ENCODE data around the gene RALGPS1.

The RALGPS1 gene

DNA sequence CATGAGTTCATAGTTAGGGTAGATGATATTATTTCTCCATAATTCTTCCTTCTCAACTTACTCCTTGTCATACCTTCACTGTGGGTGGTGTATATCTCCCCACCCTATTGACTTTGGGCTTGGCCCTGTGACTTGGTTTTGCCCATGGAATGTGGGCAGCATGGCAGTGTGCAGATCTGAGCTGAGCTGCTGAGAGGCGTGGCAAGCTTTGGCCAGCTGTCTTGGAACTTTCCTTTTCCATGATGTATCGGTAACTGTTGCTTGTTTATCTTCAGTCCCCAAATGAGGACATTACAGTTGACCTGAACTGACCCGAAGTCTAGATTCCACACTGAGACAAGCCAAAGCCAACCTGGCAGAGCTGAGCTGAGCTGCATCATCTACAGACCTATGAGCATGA is 70.4 kb downstream of the RALGPS1 start:
- TF ChIP-seq, protein P1, sequence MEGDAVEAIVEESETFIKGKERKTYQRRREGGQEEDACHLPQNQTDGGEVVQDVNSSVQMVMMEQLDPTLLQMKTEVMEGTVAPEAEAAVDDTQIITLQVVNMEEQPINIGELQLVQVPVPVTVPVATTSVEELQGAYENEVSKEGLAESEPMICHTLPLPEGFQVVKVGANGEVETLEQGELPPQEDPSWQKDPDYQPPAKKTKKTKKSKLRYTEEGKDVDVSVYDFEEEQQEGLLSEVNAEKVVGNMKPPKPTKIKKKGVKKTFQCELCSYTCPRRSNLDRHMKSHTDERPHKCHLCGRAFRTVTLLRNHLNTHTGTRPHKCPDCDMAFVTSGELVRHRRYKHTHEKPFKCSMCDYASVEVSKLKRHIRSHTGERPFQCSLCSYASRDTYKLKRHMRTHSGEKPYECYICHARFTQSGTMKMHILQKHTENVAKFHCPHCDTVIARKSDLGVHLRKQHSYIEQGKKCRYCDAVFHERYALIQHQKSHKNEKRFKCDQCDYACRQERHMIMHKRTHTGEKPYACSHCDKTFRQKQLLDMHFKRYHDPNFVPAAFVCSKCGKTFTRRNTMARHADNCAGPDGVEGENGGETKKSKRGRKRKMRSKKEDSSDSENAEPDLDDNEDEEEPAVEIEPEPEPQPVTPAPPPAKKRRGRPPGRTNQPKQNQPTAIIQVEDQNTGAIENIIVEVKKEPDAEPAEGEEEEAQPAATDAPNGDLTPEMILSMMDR (conservative IDR thresholded peaks at IDR 0.05; ENCODE audit: low read depth, low read length), result no peak
- DNase-seq (ENCODE audit: low read depth), result no peak
- no peak overlapping the region for H3K4me3 ChIP-seq (ENCODE audit: low read length)

DNA sequence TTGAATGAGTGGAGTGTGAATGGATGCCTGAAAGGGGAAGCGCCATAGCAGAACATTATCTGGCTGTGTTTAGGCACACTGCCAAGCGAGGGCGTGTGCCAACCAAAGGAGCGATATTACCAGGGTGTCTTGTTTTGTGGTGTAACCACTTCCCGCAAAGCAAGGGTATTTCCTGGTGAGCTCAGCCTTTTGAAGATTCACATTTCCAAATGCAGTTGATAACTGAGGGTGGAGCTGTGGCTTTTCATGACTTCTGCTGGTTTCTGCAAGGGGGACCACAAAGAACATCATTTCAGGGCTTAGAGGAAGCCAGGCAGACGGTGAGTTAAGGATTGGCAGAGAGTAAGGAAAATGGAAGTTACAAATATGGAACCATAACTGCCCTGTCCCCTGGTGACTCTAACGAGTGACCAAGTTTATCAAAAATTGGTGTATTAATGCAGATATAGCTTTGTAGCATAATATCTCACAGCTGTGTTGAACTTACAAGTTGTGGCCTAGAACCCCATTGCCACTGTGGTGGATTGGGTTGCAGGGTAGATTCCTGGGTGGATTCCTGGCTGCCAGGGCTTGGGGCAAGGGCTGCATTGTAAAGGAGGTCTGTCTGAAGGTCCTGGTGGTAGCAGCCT is 71.4 kb downstream of the RALGPS1 start:
- DNase-seq (ENCODE audit: low read depth), result no peak
- H3K4me3 ChIP-seq (ENCODE audit: low read length), result no peak overlapping the region
- TF ChIP-seq, protein P1 (conservative IDR thresholded peaks at IDR 0.05; ENCODE audit: low read depth, low read length), result no peak

DNA sequence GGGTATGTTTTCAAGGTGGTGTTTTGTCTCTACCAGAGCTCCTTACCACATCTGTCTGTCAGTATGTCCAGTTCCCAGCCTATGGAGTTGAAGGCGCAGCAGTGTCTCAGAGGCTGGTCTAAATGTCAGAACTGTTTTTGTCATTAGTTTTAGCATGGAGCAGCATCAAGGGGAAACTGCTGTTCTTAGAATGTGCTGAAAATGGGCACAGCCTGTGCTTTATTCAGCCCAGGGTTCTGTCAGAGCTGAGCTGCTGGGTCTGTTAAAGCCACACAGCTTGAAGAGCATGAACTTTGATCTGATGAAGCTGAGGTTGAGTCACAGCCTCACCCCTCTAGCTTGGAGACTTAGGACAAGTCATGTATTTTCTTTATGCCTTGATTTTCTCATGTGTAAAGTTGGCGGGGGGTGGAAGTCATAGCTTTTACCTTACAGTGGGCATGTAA is 71.9 kb downstream of the RALGPS1 start:
- DNase-seq (ENCODE audit: low read depth), result no peak
- TF ChIP-seq, protein P1 (conservative IDR thresholded peaks at IDR 0.05; ENCODE audit: low read depth, low read length), result no peak
- H3K4me3 ChIP-seq (ENCODE audit: low read length), result no peak overlapping the region

DNA sequence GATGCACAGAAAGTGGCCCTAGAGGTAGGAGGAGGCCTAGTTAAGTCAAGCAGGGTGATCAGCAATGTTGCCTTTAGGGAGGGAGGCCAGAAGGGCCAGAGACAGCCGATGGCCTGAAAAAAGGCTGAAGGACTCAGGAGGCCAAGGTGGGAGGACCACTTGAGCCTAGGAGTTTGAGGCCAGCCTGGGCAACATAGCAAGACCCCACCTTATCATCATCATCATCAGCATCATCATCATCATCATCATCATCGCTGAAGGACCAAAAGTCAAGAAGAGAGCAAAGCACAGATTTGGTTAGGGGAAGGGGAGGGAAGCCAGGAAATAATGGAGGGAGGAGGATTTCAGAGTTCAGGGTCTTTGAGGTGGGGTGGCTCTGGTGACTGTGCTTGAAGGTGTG is 74.3 kb downstream of the RALGPS1 start:
- TF ChIP-seq, protein P1 (conservative IDR thresholded peaks at IDR 0.05; ENCODE audit: low read depth, low read length), result no peak
- DNase-seq (ENCODE audit: low read depth), result no peak
- no peak overlapping the region for H3K4me3 ChIP-seq (ENCODE audit: low read length)

DNA sequence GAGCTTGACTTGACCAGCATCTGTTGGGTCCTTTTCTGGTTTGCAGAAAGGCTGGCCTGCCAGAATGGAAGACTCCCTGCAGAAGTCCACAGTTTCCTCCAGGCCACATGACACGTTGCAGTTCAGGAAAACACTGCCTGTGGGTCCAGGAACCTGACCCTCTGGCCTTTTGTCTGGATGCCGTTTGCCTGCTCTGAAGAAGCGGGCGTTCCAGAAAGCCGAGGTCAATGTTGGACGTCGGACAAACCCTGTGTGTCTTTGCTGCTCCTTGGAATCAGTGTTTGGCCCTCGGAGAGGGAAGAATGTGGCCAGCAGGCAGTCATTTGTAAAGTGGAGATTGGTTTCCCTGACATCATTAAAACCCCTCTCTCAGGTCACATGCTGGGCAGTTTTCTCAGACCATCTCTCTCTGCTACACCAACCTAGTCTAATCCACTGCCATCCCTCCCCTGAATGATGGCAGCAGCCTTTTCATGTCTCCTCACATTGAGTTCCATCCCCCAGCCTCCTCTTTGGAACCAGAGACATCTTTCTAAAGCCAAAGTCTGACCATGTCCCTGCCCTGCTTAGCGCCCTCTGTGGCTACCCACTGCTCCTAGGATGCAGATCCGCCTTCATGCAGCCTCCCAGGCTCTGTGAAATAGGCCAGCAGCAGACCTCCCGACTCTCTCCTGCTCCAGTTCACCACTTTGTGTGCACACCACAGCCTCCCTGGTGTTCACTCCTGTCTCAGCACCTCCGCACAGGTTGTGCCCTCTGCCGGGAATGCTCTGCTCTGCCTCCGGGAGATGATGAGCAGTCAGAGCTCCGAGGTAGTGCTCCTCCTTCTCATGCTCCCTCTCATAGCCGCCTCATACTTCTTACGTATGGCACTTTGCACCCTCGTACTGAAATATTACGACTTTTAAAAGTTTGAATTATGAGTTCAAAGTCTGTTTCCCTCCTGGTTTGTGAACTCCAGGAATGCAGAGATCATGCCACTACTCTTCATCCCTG is 75.6 kb downstream of the RALGPS1 start:
- no peak for DNase-seq (ENCODE audit: low read depth)
- TF ChIP-seq, protein P1 (conservative IDR thresholded peaks at IDR 0.05; ENCODE audit: low read depth, low read length), result no peak
- H3K4me3 ChIP-seq (ENCODE audit: low read length), result no peak overlapping the region

DNA sequence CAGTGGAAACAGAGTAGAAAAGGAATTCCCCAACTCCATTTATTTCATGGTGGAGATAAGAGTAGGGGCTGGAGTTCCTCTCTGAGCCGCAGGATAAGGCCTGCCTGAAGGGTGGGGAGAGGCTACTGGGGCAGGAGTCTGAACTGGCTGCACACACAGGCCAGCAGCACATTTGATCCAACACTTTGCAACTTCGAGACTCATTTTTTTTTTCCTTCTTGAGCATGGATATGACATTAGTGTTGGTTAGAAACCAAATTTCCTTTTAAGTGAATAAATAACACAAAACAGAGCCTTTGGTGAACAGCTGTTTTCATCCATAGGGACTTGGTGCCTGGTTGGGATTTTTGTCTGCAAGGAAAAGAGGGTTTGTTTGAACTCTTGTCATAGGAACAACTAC is 76.6 kb downstream of the RALGPS1 start:
- no peak for DNase-seq (ENCODE audit: low read depth)
- H3K4me3 ChIP-seq (ENCODE audit: low read length), result no peak overlapping the region
- TF ChIP-seq, protein P1 (conservative IDR thresholded peaks at IDR 0.05; ENCODE audit: low read depth, low read length), result no peak

Measured in retinal pigment epithelial cell (primary cell).